WTC11 (cell line): Measurements from ENCODE around the gene FEV. TPM values are rescaled to one million over a fixed set of nuclear protein-coding genes. Genes with fewer than 3 reads are reported as not detected.

ENCODE experiments used
- ATAC-seq: fragments of 200-7000 bp; cut with Tn5 transposase; 2 replicates; pipeline ENCODE4 v1.10.0; 2021; ENCODE audit warnings: mild to moderate bottlenecking, moderate library complexity
- CTCF ChIA-PET: fragments of 300-600 bp; sonication (Branson Sonifier 250); formaldehyde crosslinking; loops from one replicate; lab custom pipeline; 2021; ENCODE audit warnings: antibody characterized with exemption; lab: Charles Lee
- POLR2A ChIA-PET: fragments of 350-600 bp; sonication (Branson Sonifier 250); formaldehyde crosslinking; loops from one replicate; lab custom pipeline; 2021; ENCODE audit warnings: antibody characterized with exemption; lab: Charles Lee
- DNase-seq: peaks from one replicate; pipeline ENCODE4 v3.0.0; 2021; ENCODE audit warnings: low spot score
- H3K27ac Mint-ChIP-seq: 2 replicates; pipeline ENCODE4 v1.8.0; 2021; ENCODE audit warnings: mixed read lengths
- H3K27me3 Mint-ChIP-seq: 2 replicates; pipeline ENCODE4 v1.8.0; 2021; ENCODE audit warnings: low read depth, mild to moderate bottlenecking, moderate library complexity, mixed read lengths
- H3K36me3 Mint-ChIP-seq: 2 replicates; pipeline ENCODE4 v1.8.0; 2021; ENCODE audit warnings: mixed read lengths
- H3K4me1 Mint-ChIP-seq: 2 replicates; pipeline ENCODE4 v1.8.0; 2022; ENCODE audit warnings: mixed read lengths
- H3K4me3 Mint-ChIP-seq: 2 replicates; pipeline ENCODE4 v1.8.0; 2021; ENCODE audit warnings: mild to moderate bottlenecking, moderate library complexity, mixed read lengths
- H3K9me3 Mint-ChIP-seq: 2 replicates; pipeline ENCODE4 v1.8.0; 2021; ENCODE audit warnings: mixed read lengths
- ATF3 ChIP-seq: sonication (generic); formaldehyde crosslinking; conservative IDR thresholded peaks from 2 replicates; pipeline ENCODE4 v1.8.1; 2022; ENCODE audit warnings: mild to moderate bottlenecking, missing genetic modification reagents
- ATF6 ChIP-seq: sonication (generic); formaldehyde crosslinking; IDR thresholded peaks from 2 replicates; pipeline ENCODE4 v1.8.1; 2023; ENCODE audit warnings: mild to moderate bottlenecking, missing genetic modification reagents
- CDX4 ChIP-seq: fragments of 250-450 bp; sonication (Bioruptor Pico); IDR thresholded peaks from 2 replicates; pipeline ENCODE4 v1.9.0; 2021; ENCODE audit warnings: moderate library complexity, mild to moderate bottlenecking, inconsistent platforms, borderline replicate concordance
- CREB1 ChIP-seq: sonication (generic); formaldehyde crosslinking; IDR thresholded peaks from 2 replicates; pipeline ENCODE4 v1.8.0; 2023; ENCODE audit warnings: mild to moderate bottlenecking, missing genetic modification reagents
- CTCF ChIP-seq: fragments of 200-600 bp; IDR thresholded peaks from 2 replicates; pipeline ENCODE4 v1.8.0; 2022; ENCODE audit warnings: antibody characterized with exemption
- EMX1 ChIP-seq: fragments of 250-450 bp; sonication (Bioruptor Pico); IDR thresholded peaks from 2 replicates; pipeline ENCODE4 v1.8.0; 2021; ENCODE audit warnings: mild to moderate bottlenecking
- FOXP4 ChIP-seq: sonication (generic); formaldehyde crosslinking; IDR thresholded peaks from 2 replicates; pipeline ENCODE4 v1.8.0; 2022; ENCODE audit warnings: mild to moderate bottlenecking, missing genetic modification reagents
- IRF2 ChIP-seq: sonication (generic); formaldehyde crosslinking; IDR thresholded peaks from 2 replicates; pipeline ENCODE4 v1.8.0; 2022; ENCODE audit warnings: low read depth, missing genetic modification reagents, borderline replicate concordance
- MLX ChIP-seq: sonication (generic); formaldehyde crosslinking; IDR thresholded peaks from 2 replicates; pipeline ENCODE4 v1.8.1; 2023; ENCODE audit warnings: mild to moderate bottlenecking, missing genetic modification reagents, moderate library complexity
- MXD4 ChIP-seq: fragments of 250-450 bp; sonication (Bioruptor Pico); IDR thresholded peaks from 2 replicates; pipeline ENCODE4 v1.8.0; 2021; ENCODE audit warnings: mild to moderate bottlenecking, moderate library complexity, borderline replicate concordance
- PRRX2 ChIP-seq: fragments of 250-450 bp; sonication (Bioruptor Pico); IDR thresholded peaks from 2 replicates; pipeline ENCODE4 v1.8.0; 2021; ENCODE audit warnings: mild to moderate bottlenecking
- SP1 ChIP-seq: sonication (generic); formaldehyde crosslinking; conservative IDR thresholded peaks from 2 replicates; pipeline ENCODE4 v1.8.1; 2022; ENCODE audit warnings: missing genetic modification reagents
- ZBTB43 ChIP-seq: sonication (generic); formaldehyde crosslinking; IDR thresholded peaks from 2 replicates; pipeline ENCODE4 v1.8.1; 2023; ENCODE audit warnings: mild to moderate bottlenecking, missing genetic modification reagents
- ZNF121 ChIP-seq: sonication (generic); formaldehyde crosslinking; IDR thresholded peaks from 2 replicates; pipeline ENCODE4 v1.8.0; 2023; ENCODE audit warnings: missing genetic modification reagents
- ZNF219 ChIP-seq: sonication (generic); formaldehyde crosslinking; IDR thresholded peaks from 2 replicates; pipeline ENCODE4 v1.8.0; 2023; ENCODE audit warnings: missing genetic modification reagents, mild to moderate bottlenecking, borderline replicate concordance
- ZNF416 ChIP-seq: fragments of 250-450 bp; sonication (Bioruptor Pico); IDR thresholded peaks from 2 replicates; pipeline ENCODE4 v1.9.0; 2021; ENCODE audit warnings: mild to moderate bottlenecking, inconsistent platforms
- ZNF512 ChIP-seq: sonication (generic); formaldehyde crosslinking; IDR thresholded peaks from 2 replicates; pipeline ENCODE4 v1.8.1; 2022; ENCODE audit warnings: missing genetic modification reagents, borderline replicate concordance
- total RNA-seq: library from RNA; stranded (reverse); gene quantifications from 3 replicates; pipeline ENCODE4 v1.2.3, GENCODE V29; 2021

The FEV gene
- total RNA-seq, 1 experiment from 2014 or later: not detected

GRCh38 chr2:219031005-219031738 lies 46.2 kb upstream of the FEV start:
- Mint-ChIP-seq H3K27ac (no peak overlapping the region), H3K27me3 (peaks cover 3% of the 10 kb centered on the region), H3K9me3 (no peaks in the 10 kb centered on the region), H3K4me3 (no peak overlapping the region), H3K4me1 (peaks cover 3% of the 10 kb centered on the region), H3K36me3 (no peaks in the 10 kb centered on the region)
- TF ChIP-seq ATF3 (CRISPR knock-in tag) (no peak), MXD4 (CRISPR knock-in tag) (no peak), PRRX2 (CRISPR knock-in tag) (no peak), EMX1 (CRISPR knock-in tag) (no peak), ZNF416 (CRISPR knock-in tag) (no peak), CDX4 (CRISPR knock-in tag) (no peak), IRF2 (CRISPR knock-in tag) (no peak), ZNF219 (CRISPR knock-in tag) (no peak), ATF6 (CRISPR knock-in tag) (no peak), FOXP4 (CRISPR knock-in tag) (no peak)
- ChIA-PET POLR2A (no interaction called here), CTCF (interaction anchor here (0.8 to 8.4 kb wide), 11 partner anchors 14 to 269 kb away, joined by 4 to 91 read pairs (median 33); no protein-coding TSS in a partner anchor)
- DNase-seq (no peak), ATAC-seq (no peak)

GRCh38 chr2:219030177-219030940 lies 45.4 kb upstream of the FEV start:
- ATAC-seq (no peak), DNase-seq (no peak)
- no peaks in the 10 kb centered on the region for H3K9me3 Mint-ChIP-seq
- ChIA-PET POLR2A (no interaction called here), CTCF (interaction anchor here (0.5 to 8.4 kb wide), 107 partner anchors 10 to 530 kb away, joined by 3 to 91 read pairs (median 5); partner anchors contain the start of genes CDK5R2, CFAP65, CNPPD1 and DNPEP)
- no peaks in the 10 kb centered on the region for H3K36me3 Mint-ChIP-seq
- H3K27me3 Mint-ChIP-seq: peaks cover under 1% of the 10 kb centered on the region; the same call in 1 of the 2 replicates
- H3K27ac Mint-ChIP-seq: 0 out of 2 replicates have a peak overlapping the region, but pooled peaks have one; percentile 26
- H3K4me1 Mint-ChIP-seq: peaks cover 3% of the 10 kb centered on the region
- no peak overlapping the region for H3K4me3 Mint-ChIP-seq
- TF ChIP-seq ZNF121 (CRISPR knock-in tag): no peak

- POLR2A ChIA-PET: no interaction called here
- Mint-ChIP-seq H3K27me3 (no peaks in the 10 kb centered on the region; the same call in 1 of the 2 replicates), H3K4me1 (peaks cover 3% of the 10 kb centered on the region)
These were observed 44.8 kb upstream of the FEV start for GRCh38 chr2:219029829-219030165.

More at GRCh38 chr2:219029829-219030165, 44.8 kb upstream of the FEV start:
- ATAC-seq (peak; percentile 96), DNase-seq (peak; percentile 89)
- CTCF ChIA-PET: interaction anchor here (0.5 to 8.4 kb wide), 107 partner anchors 11 to 531 kb away, joined by 3 to 91 read pairs (median 5); partner anchors contain the start of genes CDK5R2, CFAP65, CNPPD1 and DNPEP
- TF ChIP-seq ZBTB43 (no peak), ZNF512 (CRISPR knock-in tag) (no peak), MLX (CRISPR knock-in tag) (no peak), CTCF (peak; percentile 94), ZNF416 (CRISPR knock-in tag) (no peak), CREB1 (CRISPR knock-in tag) (no peak), SP1 (CRISPR knock-in tag) (no peak)
- TF ChIP-seq, all 79 proteins: peak for 1
- H3K9me3 Mint-ChIP-seq: no peaks in the 10 kb centered on the region
- 0 out of 2 replicates have a peak overlapping the region, but pooled peaks have one; percentile 26 for H3K27ac Mint-ChIP-seq
- H3K36me3 Mint-ChIP-seq: no peaks in the 10 kb centered on the region
- H3K4me3 Mint-ChIP-seq: no peak overlapping the region
